ENCODE measurements around the gene PIEZO1.
"Not testable (repeated sequence)": the region's sequence is repeated elsewhere in the genome, so short reads cannot be mapped to it uniquely, and the experiment has no call there.

GRCh38 chr16:88788749-88789148 is 3.7 kb upstream of the PIEZO1 start:
- not testable (repeated sequence) for TF ChIP-seq CTCF (IDR thresholded peaks at IDR 0.05; ENCODE audit: extremely low read depth in 1 of 2, insufficient read depth in 1 of 2, low read depth in 1 of 2, low read length in 2 of 2); GATA2 (IDR thresholded peaks at IDR 0.05; ENCODE audit: insufficient read depth, insufficient read length, low read depth, low read length)
